ENCODE data around the gene TFF1. TPM values are rescaled to one million over a fixed set of nuclear protein-coding genes. Genes with fewer than 3 reads are reported as not detected.

The TFF1 gene
- total RNA-seq, 1 donor from 2014 or later = not detected

DNA sequence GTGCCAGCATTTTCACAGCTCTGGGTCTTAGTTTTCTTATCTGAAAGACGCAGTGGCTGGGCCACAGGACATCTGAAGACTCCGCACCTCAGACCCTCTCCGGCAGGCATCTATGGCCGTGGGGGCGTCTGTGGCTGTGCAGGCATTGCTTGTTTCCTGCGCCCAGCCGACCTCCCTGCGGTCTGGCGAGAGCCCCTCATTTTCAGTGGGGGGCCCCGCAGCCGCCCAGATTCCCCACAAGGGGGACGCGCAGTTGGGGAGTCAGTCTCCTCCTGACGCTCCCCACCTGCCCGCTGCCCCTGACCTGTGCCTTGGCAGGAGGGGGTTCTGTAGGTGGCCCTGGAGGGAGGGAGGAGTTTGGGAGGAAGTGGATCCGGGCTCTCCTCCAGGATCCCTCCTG, 3.5 kb upstream of the TFF1 start:
- peaks cover 10% of the 10 kb centered on the region for H3K27me3 Mint-ChIP-seq (ENCODE audit: insufficient read depth, low read depth)
- Histone ChIP-seq H3K79me2 (ENCODE audit: low read depth) (no peaks in the 10 kb centered on the region), H3K4me1 (peaks cover 4% of the 10 kb centered on the region), H3K27me3 (no peaks in the 10 kb centered on the region), H2AFZ (replicated peaks) (no peak overlapping the region), H3K4me3 (no peak overlapping the region), H4K20me1 (ENCODE audit: low read depth) (no peaks in the 10 kb centered on the region), H3K9ac (no peak overlapping the region), H3K27ac (no peak overlapping the region), H3K9me3 (ENCODE audit: low read depth) (no peaks in the 10 kb centered on the region), H3K36me3 (no peaks in the 10 kb centered on the region), H3K4me2 (no peak overlapping the region), H3F3A (ENCODE audit: low read depth) (no peaks in the 10 kb centered on the region)
- no peak for TF ChIP-seq EZH2phosphoT487 (IDR thresholded peaks at IDR 0.05)
- TF ChIP-seq CTCF (IDR thresholded peaks at IDR 0.05) = peak; percentile 29
- no peak overlapping the region for H3K4me3 Mint-ChIP-seq
- H3K9me3 Mint-ChIP-seq = peaks cover 3% of the 10 kb centered on the region
- H3K36me3 Mint-ChIP-seq = no peaks in the 10 kb centered on the region
- peaks cover 26% of the 10 kb centered on the region for H3K4me1 Mint-ChIP-seq
- H3K27ac Mint-ChIP-seq = no peak overlapping the region
- peak; percentile 15 for DNase-seq (ENCODE audit: low spot score)

GRCh38 chr21:42367367-42368165, 1.2 kb upstream of the TFF1 start:
- H3F3A ChIP-seq (ENCODE audit: low read depth) = no peaks in the 10 kb centered on the region
- H3K27ac ChIP-seq = no peak overlapping the region
- no peak for TF ChIP-seq EZH2 (IDR thresholded peaks at IDR 0.05)
- TF ChIP-seq CTCF (IDR thresholded peaks at IDR 0.05) = no peak
- TF ChIP-seq EZH2phosphoT487 (IDR thresholded peaks at IDR 0.05) = no peak
- H4K20me1 ChIP-seq (ENCODE audit: low read depth) = no peaks in the 10 kb centered on the region
- peaks cover 3% of the 10 kb centered on the region for H3K9me3 Mint-ChIP-seq
- H3K4me1 Mint-ChIP-seq = peaks cover 23% of the 10 kb centered on the region
- peaks cover 13% of the 10 kb centered on the region for H3K27me3 Mint-ChIP-seq (ENCODE audit: insufficient read depth, low read depth)
- H2AFZ ChIP-seq (replicated peaks) = no peak overlapping the region
- peak overlapping the region; percentile 91 for H3K27ac Mint-ChIP-seq
- DNase-seq (ENCODE audit: low spot score) = no peak
- no peaks in the 10 kb centered on the region for H3K36me3 Mint-ChIP-seq
- H3K9ac ChIP-seq = no peak overlapping the region
- no peaks in the 10 kb centered on the region for H3K27me3 ChIP-seq
- H3K4me3 Mint-ChIP-seq = no peak overlapping the region
- no peaks in the 10 kb centered on the region for H3K4me1 ChIP-seq
- H3K9me3 ChIP-seq (ENCODE audit: low read depth) = no peaks in the 10 kb centered on the region
- H3K36me3 ChIP-seq = no peaks in the 10 kb centered on the region
- no peak overlapping the region for H3K4me2 ChIP-seq
- H3K4me3 ChIP-seq = no peak overlapping the region
- H3K79me2 ChIP-seq (ENCODE audit: low read depth) = no peaks in the 10 kb centered on the region

DNA sequence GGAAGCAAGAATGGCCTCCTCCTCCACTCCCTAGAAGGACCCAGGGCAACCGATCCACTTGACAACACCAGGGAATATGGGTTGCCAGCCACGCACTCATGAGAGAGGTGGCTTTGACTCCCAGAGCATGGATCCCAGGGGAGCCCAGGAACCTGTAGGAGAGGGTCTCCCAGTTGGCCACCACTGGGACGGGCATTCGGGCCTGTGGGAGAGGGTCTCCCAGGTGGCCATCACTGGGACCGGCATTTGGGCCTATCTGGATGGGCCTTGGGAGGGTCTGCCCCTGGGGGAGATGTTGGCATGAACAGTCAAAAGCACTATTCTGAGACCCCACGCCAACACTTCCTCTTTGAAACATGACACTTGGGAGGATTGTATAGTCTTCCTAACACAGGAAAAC, 565 bp downstream of the TFF1 start:
- Histone ChIP-seq H2AFZ (replicated peaks) (no peak overlapping the region), H3K4me2 (no peak overlapping the region), H3K4me1 (no peaks in the 10 kb centered on the region), H3F3A (ENCODE audit: low read depth) (no peaks in the 10 kb centered on the region), H3K79me2 (ENCODE audit: low read depth) (no peaks in the 10 kb centered on the region), H4K20me1 (ENCODE audit: low read depth) (no peaks in the 10 kb centered on the region), H3K27me3 (no peaks in the 10 kb centered on the region), H3K9me3 (ENCODE audit: low read depth) (no peaks in the 10 kb centered on the region), H3K4me3 (no peak overlapping the region), H3K9ac (no peak overlapping the region), H3K27ac (no peak overlapping the region), H3K36me3 (no peaks in the 10 kb centered on the region)
- H3K36me3 Mint-ChIP-seq = no peaks in the 10 kb centered on the region
- no peaks in the 10 kb centered on the region for H3K9me3 Mint-ChIP-seq
- H3K4me3 Mint-ChIP-seq = no peak overlapping the region
- peaks cover 34% of the 10 kb centered on the region for H3K4me1 Mint-ChIP-seq
- DNase-seq (ENCODE audit: low spot score) = no peak
- no peak for TF ChIP-seq CTCF (IDR thresholded peaks at IDR 0.05)
- no peak for TF ChIP-seq EZH2 (IDR thresholded peaks at IDR 0.05)
- TF ChIP-seq EZH2phosphoT487 (IDR thresholded peaks at IDR 0.05) = no peak
- H3K27ac Mint-ChIP-seq = no peak overlapping the region
- H3K27me3 Mint-ChIP-seq (ENCODE audit: insufficient read depth, low read depth) = peaks cover 20% of the 10 kb centered on the region

All from neural progenitor cell (in vitro differentiated cells).